B cell (primary cell): ENCODE data around the gene SPPL2C. TPM values are rescaled to one million over a fixed set of nuclear protein-coding genes. Genes with fewer than 3 reads are reported as not detected.

Experiments used
- ATAC-seq: fragments of 200-7000 bp; cut with Tn5 transposase; one replicate; pipeline ENCODE4 v1.10.0; 2021; ENCODE audit warnings: low read depth, mild to moderate bottlenecking, moderate number of reproducible peaks, moderate library complexity
- CTCF ChIA-PET: fragments of 350-600 bp; sonication (Branson Sonifier 250); formaldehyde crosslinking; loops from one replicate; lab custom pipeline; 2021; ENCODE audit warnings: antibody characterized with exemption, inconsistent platforms; lab: Charles Lee
- POLR2A ChIA-PET: fragments of 350-600 bp; sonication (Branson Sonifier 250); formaldehyde crosslinking; loops from one replicate; lab custom pipeline; 2021; ENCODE audit warnings: antibody characterized with exemption; lab: Charles Lee
- DNase-seq: peaks from one replicate; pipeline ENCODE4 v3.0.0; 2013
- H2AFZ ChIP-seq: 2 replicates; pipeline ENCODE4 v1.6.1; 2012; ENCODE audit warnings: mild to moderate bottlenecking, low read depth, low read length; ENCODE audit not compliant: insufficient read depth, poor library complexity, severe bottlenecking
- H3K27ac ChIP-seq, 2 donors: 1 replicate in 1 of 2; 2 replicates in 1 of 2; pipeline ENCODE4 v1.5.1; 2012 to 2013; ENCODE audit warnings: low read length in 2 of 2, mild to moderate bottlenecking in 2 of 2, moderate library complexity in 1 of 2
- H3K27me3 ChIP-seq, 4 experiments: fragments of 200-600 bp in 1 of 4; sonication (generic) in 1 of 4; replicated peaks in 1 of 4; 1 replicate in 2 of 4; 2 replicates in 2 of 4; pipeline versions ENCODE4 v1.6.1 to v1.7.0; 2013 to 2016; ENCODE audit warnings: low read length in 3 of 4, mild to moderate bottlenecking in 2 of 4, mixed read lengths in 1 of 4, moderate library complexity in 1 of 4; ENCODE audit not compliant: insufficient read depth in 4 of 4, control insufficient read depth in 3 of 4; ENCODE audit errors: control extremely low read depth in 1 of 4
- H3K36me3 ChIP-seq, 2 experiments: replicated peaks in 1 of 2; 1 replicate in 1 of 2; 2 replicates in 1 of 2; pipeline versions ENCODE4 v1.6.1 to v1.7.1; 2013; ENCODE audit warnings: low read length in 1 of 2; ENCODE audit not compliant: insufficient read depth in 2 of 2, control insufficient read depth in 1 of 2; ENCODE audit errors: control extremely low read depth in 1 of 2, extremely low read depth in 1 of 2
- H3K4me1 ChIP-seq, 2 donors: fragments of 200-600 bp in 1 of 2; sonication (generic) in 1 of 2; 1 replicate in 1 of 2; 2 replicates in 1 of 2; pipeline versions ENCODE4 v1.5.1 to v1.6.1; 2013 to 2017; ENCODE audit warnings: low read length in 2 of 2; ENCODE audit not compliant: control insufficient read depth in 2 of 2, insufficient read depth in 2 of 2
- H3K4me2 ChIP-seq: replicated peaks from 2 replicates; pipeline ENCODE3; 2012; ENCODE audit warnings: mild to moderate bottlenecking, low read depth, low read length; ENCODE audit not compliant: poor library complexity, severe bottlenecking
- H3K4me3 ChIP-seq, 5 experiments: fragments of 200-600 bp in 1 of 5; sonication (generic) in 1 of 5; 1 replicate in 3 of 5; 2 replicates in 2 of 5; pipeline versions ENCODE4 v1.5.1 to v1.7.0; 2011 to 2016; ENCODE audit warnings: low read length in 4 of 5, mild to moderate bottlenecking in 4 of 5, low read depth in 2 of 5, control low read depth in 1 of 5, moderate library complexity in 1 of 5; ENCODE audit not compliant: insufficient read depth in 1 of 5; ENCODE audit errors: control extremely low read depth in 1 of 5, extremely low read depth in 1 of 5
- H3K79me2 ChIP-seq: fragments of 200-600 bp; sonication (generic); one replicate; pipeline ENCODE4 v1.6.0; 2016; ENCODE audit warnings: low read length; ENCODE audit not compliant: control insufficient read depth, insufficient read depth
- H3K9ac ChIP-seq: fragments of 200-600 bp; sonication (generic); 2 replicates; pipeline ENCODE4 v1.6.1; 2017; ENCODE audit warnings: mild to moderate bottlenecking, low read length, moderate library complexity
- H3K9me3 ChIP-seq, 3 donors: one replicate each; pipeline versions ENCODE4 v1.6.1 to v1.7.1; 2013; ENCODE audit warnings: low read length in 2 of 3; ENCODE audit not compliant: control insufficient read depth in 2 of 3, insufficient read depth in 1 of 3; ENCODE audit errors: control extremely low read depth in 1 of 3
- H4K20me1 ChIP-seq: 2 replicates; pipeline ENCODE4 v1.6.0; 2012; ENCODE audit warnings: mild to moderate bottlenecking, low read length; ENCODE audit not compliant: insufficient read depth, control insufficient read depth, poor library complexity, severe bottlenecking
- H3K27ac Mint-ChIP-seq: one replicate; pipeline ENCODE4 v1.8.0; 2021; ENCODE audit warnings: mixed read lengths
- H3K27me3 Mint-ChIP-seq: one replicate; pipeline ENCODE4 v1.8.0; 2021; ENCODE audit warnings: mixed read lengths
- H3K4me1 Mint-ChIP-seq: one replicate; pipeline ENCODE4 v1.8.0; 2021; ENCODE audit warnings: mixed read lengths
- H3K4me3 Mint-ChIP-seq: one replicate; pipeline ENCODE4 v1.8.0; 2021; ENCODE audit warnings: mixed read lengths
- H3K9me3 Mint-ChIP-seq: one replicate; pipeline ENCODE4 v1.8.0; 2022; ENCODE audit warnings: mixed read lengths; ENCODE audit not compliant: insufficient read depth
- EZH2 ChIP-seq: IDR thresholded peaks from 2 replicates; pipeline ENCODE4 v1.6.1; 2012; ENCODE audit warnings: borderline replicate concordance, low read depth, mild to moderate bottlenecking, moderate library complexity, low read length; ENCODE audit not compliant: insufficient read depth, poor library complexity, severe bottlenecking
- WGBS: methylation state at CpG from one replicate; pipeline ENCODE4 v1.1.5; 2013; ENCODE audit warnings: missing lambda C conversion rate; ENCODE audit not compliant: insufficient coverage; 5-methylcytosine and 5-hydroxymethylcytosine counted together
- intact Hi-C: fragments of 100-400 bp; cut with micrococcal nuclease; formaldehyde crosslinking; loops from one replicate; pipeline ENCODE4 v1.10.0; 2022
- polyA plus RNA-seq: library from polyadenylated mRNA; depleted of rRNA; stranded (reverse); fragments of >200 nt; gene quantifications from 2 replicates; pipeline ENCODE4 v1.2.3, GENCODE V29; 2012
- total RNA-seq, 2 donors: library from RNA; stranded (reverse); fragments of 120-200 nt in 1 of 2; gene quantifications; 1 replicate in 1 of 2; 2 replicates in 1 of 2; pipeline versions ENCODE4 v1.2.3 to v1.2.4, GENCODE V29; 2013 to 2022
- TF ChIP-seq, protein P1 (sequence below): fragments of 200-600 bp; IDR thresholded peaks from one replicate; pipeline ENCODE4 v1.8.0; 2022; ENCODE audit warnings: antibody characterized with exemption, mild to moderate bottlenecking

The SPPL2C gene
- total and polyA plus RNA-seq, 2 donors (not counting 1 experiment from before 2014, with no cell fraction given) = not detected

DNA sequence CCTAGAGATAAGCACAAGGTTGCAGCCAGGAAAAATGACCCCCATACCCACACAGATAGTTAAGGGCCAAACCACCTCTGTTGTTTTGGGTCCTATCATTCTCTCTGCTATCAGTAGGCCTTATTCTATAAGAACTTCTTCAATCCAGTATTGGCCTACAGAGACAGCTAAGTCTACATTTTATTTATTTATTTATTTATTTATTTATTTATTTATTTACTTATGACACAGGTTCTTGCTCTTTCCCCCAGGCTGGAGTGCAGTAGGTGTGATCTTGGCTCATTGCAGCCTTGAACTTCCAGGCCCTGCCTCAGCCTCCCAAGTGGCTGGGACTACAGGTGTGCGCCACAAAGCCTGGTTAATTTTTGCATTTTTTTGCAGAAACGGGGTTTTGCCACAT lies 42.2 kb downstream of the SPPL2C start:
- Mint-ChIP-seq H3K27me3 (peaks cover 17% of the 10 kb centered on the region), H3K27ac (no peak overlapping the region), H3K4me1 (no peaks in the 10 kb centered on the region), H3K4me3 (no peak overlapping the region), H3K9me3 (peaks cover 2% of the 10 kb centered on the region)
- Histone ChIP-seq H3K27ac (no peak overlapping the region), H3K9ac (no peak overlapping the region), H2AFZ (no peak overlapping the region), H3K27me3 (peaks cover 0 to 4% (median 2%) of the 10 kb centered on the region in 4 experiments), H3K36me3 (no peaks in the 10 kb centered on the region), H4K20me1 (no peaks in the 10 kb centered on the region), H3K79me2 (no peaks in the 10 kb centered on the region), H3K9me3 (peaks cover 0 to 8% (median 6%) of the 10 kb centered on the region in 3 donors), H3K4me2 (no peak overlapping the region), H3K4me1 (no peaks in the 10 kb centered on the region), H3K4me3 (no peak overlapping the region)
- ATAC-seq (no peak), DNase-seq (no peak)
- TF ChIP-seq, protein P1, sequence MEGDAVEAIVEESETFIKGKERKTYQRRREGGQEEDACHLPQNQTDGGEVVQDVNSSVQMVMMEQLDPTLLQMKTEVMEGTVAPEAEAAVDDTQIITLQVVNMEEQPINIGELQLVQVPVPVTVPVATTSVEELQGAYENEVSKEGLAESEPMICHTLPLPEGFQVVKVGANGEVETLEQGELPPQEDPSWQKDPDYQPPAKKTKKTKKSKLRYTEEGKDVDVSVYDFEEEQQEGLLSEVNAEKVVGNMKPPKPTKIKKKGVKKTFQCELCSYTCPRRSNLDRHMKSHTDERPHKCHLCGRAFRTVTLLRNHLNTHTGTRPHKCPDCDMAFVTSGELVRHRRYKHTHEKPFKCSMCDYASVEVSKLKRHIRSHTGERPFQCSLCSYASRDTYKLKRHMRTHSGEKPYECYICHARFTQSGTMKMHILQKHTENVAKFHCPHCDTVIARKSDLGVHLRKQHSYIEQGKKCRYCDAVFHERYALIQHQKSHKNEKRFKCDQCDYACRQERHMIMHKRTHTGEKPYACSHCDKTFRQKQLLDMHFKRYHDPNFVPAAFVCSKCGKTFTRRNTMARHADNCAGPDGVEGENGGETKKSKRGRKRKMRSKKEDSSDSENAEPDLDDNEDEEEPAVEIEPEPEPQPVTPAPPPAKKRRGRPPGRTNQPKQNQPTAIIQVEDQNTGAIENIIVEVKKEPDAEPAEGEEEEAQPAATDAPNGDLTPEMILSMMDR = no peak
- TF ChIP-seq EZH2 = no peak
- POLR2A ChIA-PET = no interaction called here
- 83% methylated on average over 2 of the region's 2 CpGs for WGBS
- intact Hi-C loops = no loop called here
- CTCF ChIA-PET = no interaction called here

DNA sequence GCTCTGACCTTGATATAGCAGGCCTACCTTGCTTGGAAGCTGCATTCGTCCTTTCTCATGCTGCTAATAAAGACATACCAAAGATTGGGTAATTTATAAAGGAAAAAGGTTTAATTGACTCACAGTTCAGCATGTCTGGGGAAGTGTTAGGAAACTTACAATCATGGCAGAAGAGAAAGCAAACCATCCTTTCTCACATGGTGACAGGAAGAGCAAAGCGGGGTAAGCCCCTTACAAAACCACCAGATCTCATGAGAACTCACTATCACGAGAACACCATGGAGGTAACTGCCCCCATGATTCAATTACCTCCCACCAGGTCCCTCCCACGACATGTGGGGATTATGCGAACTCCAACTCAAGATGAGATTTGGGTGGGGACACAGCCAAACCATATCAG lies 43.7 kb downstream of the SPPL2C start:
- Histone ChIP-seq H3K4me3 (no peak overlapping the region), H3K27me3 (peaks cover 0 to 4% (median 2%) of the 10 kb centered on the region in 4 experiments), H3K27ac (no peak overlapping the region), H2AFZ (no peak overlapping the region), H3K36me3 (no peaks in the 10 kb centered on the region), H3K4me1 (no peaks in the 10 kb centered on the region), H4K20me1 (no peaks in the 10 kb centered on the region), H3K4me2 (no peak overlapping the region), H3K9ac (no peak overlapping the region), H3K9me3 (peaks cover 0 to 8% (median 6%) of the 10 kb centered on the region in 3 donors), H3K79me2 (no peaks in the 10 kb centered on the region)
- no CpG with 5 or more reads among the region's 5 CpGs for WGBS
- peaks cover 2% of the 10 kb centered on the region for H3K9me3 Mint-ChIP-seq
- H3K27me3 Mint-ChIP-seq = peaks cover 7% of the 10 kb centered on the region
- DNase-seq (no peak), ATAC-seq (no peak)
- no peak overlapping the region for H3K27ac Mint-ChIP-seq
- no peak overlapping the region for H3K4me3 Mint-ChIP-seq
- TF ChIP-seq, protein P1 = no peak
- no peak for TF ChIP-seq EZH2
- ChIA-PET POLR2A (no interaction called here), CTCF (no interaction called here)
- intact Hi-C loops = no loop called here
- H3K4me1 Mint-ChIP-seq = no peaks in the 10 kb centered on the region
